Measurements from ENCODE around the gene MAPK10.

GRCh38 chr4:86274642-86275041 is 85.2 kb downstream of the MAPK10 start:
- TF ChIP-seq MYC (IDR thresholded peaks at IDR 0.05; ENCODE audit: low read depth, low read length) (no peak), POLR2A (IDR thresholded peaks at IDR 0.05; ENCODE audit: extremely low read depth, insufficient read length) (no peak)

Measured in NB4 (cell line).